Measurements from ENCODE around the gene SLC5A3. TPM values are rescaled to one million over a fixed set of nuclear protein-coding genes. Genes with fewer than 3 reads are reported as not detected.

Gene SLC5A3
- total and polyA plus RNA-seq, 2 experiments from 2014 or later, result 6.2 to 32.7 TPM

DNA sequence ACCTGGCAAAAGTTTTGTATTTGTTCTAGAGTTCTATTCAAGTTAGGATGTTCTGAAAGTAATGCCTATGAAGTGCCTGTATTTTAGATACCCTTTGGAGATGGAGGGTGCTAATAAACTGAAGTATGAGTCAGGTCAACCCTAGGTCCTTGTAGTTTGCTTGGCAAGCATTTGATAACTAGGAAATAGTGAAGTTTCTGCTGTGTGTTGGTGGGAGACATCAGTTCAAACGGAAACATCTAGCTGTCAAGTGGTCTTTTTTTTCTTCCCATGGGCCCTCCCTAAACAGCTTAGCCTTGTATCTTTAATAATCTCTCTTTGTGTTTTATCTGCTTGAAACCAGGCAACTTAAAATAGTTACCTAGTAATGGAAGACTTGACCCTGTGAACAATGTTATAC, 4.5 kb downstream of the SLC5A3 start:
- Histone ChIP-seq H3K4me1 (ENCODE audit: insufficient read depth) (peaks cover 30% of the 10 kb centered on the region), H3K4me2 (no peak overlapping the region), H3K9me2 (ENCODE audit: insufficient read depth) (no peaks in the 10 kb centered on the region), H2AFZ (no peak overlapping the region), H3F3A (replicated peaks; ENCODE audit: low read depth) (no peaks in the 10 kb centered on the region), H3K36me3 (ENCODE audit: insufficient read depth) (no peaks in the 10 kb centered on the region; the same call in 1 of the 2 replicates), H3K79me2 (replicated peaks; ENCODE audit: insufficient read depth) (peaks cover 88% of the 10 kb centered on the region), H3K27ac (ENCODE audit: low read depth) (no peak overlapping the region), H3K27me3 (ENCODE audit: insufficient read depth) (no peaks in the 10 kb centered on the region), H3K4me3 (no peak overlapping the region), H4K20me1 (replicated peaks; ENCODE audit: insufficient read depth) (peaks cover 65% of the 10 kb centered on the region)
- Mint-ChIP-seq H3K9me3 (peaks cover 3% of the 10 kb centered on the region; the same call in 1 of the 3 replicates), H3K36me3 (ENCODE audit: low read depth) (peaks cover 9% of the 10 kb centered on the region; the same call in 2 of the 3 replicates), H3K27ac (no peak overlapping the region), H3K4me3 (no peak overlapping the region), H3K4me1 (peaks cover 51% of the 10 kb centered on the region), H3K27me3 (ENCODE audit: insufficient read depth, low read depth, poor library complexity) (no peaks in the 10 kb centered on the region)
- no peak for ATAC-seq
- no peak for TF ChIP-seq EZH2 (IDR thresholded peaks at IDR 0.05; ENCODE audit: low read depth, unreplicated experiment)
- TF ChIP-seq JUNB (IDR thresholded peaks at IDR 0.05; ENCODE audit: unreplicated experiment), result no peak
- no peak for TF ChIP-seq CREB1 (CRISPR knock-in tag; IDR thresholded peaks at IDR 0.05; ENCODE audit: low read depth)
- TF ChIP-seq, protein P1, sequence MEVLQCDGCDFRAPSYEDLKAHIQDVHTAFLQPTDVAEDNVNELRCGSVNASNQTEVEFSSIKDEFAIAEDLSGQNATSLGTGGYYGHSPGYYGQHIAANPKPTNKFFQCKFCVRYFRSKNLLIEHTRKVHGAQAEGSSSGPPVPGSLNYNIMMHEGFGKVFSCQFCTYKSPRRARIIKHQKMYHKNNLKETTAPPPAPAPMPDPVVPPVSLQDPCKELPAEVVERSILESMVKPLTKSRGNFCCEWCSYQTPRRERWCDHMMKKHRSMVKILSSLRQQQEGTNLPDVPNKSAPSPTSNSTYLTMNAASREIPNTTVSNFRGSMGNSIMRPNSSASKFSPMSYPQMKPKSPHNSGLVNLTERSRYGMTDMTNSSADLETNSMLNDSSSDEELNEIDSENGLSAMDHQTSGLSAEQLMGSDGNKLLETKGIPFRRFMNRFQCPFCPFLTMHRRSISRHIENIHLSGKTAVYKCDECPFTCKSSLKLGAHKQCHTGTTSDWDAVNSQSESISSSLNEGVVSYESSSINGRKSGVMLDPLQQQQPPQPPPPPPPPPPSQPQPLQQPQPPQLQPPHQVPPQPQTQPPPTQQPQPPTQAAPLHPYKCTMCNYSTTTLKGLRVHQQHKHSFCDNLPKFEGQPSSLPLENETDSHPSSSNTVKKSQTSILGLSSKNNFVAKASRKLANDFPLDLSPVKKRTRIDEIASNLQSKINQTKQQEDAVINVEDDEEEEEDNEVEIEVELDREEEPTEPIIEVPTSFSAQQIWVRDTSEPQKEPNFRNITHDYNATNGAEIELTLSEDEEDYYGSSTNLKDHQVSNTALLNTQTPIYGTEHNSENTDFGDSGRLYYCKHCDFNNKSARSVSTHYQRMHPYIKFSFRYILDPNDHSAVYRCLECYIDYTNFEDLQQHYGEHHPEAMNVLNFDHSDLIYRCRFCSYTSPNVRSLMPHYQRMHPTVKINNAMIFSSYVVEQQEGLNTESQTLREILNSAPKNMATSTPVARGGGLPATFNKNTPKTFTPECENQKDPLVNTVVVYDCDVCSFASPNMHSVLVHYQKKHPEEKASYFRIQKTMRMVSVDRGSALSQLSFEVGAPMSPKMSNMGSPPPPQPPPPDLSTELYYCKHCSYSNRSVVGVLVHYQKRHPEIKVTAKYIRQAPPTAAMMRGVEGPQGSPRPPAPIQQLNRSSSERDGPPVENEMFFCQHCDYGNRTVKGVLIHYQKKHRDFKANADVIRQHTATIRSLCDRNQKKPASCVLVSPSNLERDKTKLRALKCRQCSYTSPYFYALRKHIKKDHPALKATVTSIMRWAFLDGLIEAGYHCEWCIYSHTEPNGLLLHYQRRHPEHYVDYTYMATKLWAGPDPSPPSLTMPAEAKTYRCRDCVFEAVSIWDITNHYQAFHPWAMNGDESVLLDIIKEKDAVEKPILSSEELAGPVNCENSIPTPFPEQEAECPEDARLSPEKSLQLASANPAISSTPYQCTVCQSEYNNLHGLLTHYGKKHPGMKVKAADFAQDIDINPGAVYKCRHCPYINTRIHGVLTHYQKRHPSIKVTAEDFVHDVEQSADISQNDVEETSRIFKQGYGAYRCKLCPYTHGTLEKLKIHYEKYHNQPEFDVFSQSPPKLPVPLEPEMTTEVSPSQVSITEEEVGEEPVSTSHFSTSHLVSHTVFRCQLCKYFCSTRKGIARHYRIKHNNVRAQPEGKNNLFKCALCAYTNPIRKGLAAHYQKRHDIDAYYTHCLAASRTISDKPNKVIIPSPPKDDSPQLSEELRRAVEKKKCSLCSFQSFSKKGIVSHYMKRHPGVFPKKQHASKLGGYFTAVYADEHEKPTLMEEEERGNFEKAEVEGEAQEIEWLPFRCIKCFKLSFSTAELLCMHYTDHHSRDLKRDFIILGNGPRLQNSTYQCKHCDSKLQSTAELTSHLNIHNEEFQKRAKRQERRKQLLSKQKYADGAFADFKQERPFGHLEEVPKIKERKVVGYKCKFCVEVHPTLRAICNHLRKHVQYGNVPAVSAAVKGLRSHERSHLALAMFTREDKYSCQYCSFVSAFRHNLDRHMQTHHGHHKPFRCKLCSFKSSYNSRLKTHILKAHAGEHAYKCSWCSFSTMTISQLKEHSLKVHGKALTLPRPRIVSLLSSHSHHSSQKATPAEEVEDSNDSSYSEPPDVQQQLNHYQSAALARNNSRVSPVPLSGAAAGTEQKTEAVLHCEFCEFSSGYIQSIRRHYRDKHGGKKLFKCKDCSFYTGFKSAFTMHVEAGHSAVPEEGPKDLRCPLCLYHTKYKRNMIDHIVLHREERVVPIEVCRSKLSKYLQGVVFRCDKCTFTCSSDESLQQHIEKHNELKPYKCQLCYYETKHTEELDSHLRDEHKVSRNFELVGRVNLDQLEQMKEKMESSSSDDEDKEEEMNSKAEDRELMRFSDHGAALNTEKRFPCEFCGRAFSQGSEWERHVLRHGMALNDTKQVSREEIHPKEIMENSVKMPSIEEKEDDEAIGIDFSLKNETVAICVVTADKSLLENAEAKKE (CRISPR knock-in tag; IDR thresholded peaks at IDR 0.05), result no peak
- TF ChIP-seq, protein P2, sequence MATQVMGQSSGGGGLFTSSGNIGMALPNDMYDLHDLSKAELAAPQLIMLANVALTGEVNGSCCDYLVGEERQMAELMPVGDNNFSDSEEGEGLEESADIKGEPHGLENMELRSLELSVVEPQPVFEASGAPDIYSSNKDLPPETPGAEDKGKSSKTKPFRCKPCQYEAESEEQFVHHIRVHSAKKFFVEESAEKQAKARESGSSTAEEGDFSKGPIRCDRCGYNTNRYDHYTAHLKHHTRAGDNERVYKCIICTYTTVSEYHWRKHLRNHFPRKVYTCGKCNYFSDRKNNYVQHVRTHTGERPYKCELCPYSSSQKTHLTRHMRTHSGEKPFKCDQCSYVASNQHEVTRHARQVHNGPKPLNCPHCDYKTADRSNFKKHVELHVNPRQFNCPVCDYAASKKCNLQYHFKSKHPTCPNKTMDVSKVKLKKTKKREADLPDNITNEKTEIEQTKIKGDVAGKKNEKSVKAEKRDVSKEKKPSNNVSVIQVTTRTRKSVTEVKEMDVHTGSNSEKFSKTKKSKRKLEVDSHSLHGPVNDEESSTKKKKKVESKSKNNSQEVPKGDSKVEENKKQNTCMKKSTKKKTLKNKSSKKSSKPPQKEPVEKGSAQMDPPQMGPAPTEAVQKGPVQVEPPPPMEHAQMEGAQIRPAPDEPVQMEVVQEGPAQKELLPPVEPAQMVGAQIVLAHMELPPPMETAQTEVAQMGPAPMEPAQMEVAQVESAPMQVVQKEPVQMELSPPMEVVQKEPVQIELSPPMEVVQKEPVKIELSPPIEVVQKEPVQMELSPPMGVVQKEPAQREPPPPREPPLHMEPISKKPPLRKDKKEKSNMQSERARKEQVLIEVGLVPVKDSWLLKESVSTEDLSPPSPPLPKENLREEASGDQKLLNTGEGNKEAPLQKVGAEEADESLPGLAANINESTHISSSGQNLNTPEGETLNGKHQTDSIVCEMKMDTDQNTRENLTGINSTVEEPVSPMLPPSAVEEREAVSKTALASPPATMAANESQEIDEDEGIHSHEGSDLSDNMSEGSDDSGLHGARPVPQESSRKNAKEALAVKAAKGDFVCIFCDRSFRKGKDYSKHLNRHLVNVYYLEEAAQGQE (IDR thresholded peaks at IDR 0.05; ENCODE audit: unreplicated experiment), result no peak
- no peak for TF ChIP-seq EZH2phosphoT487 (IDR thresholded peaks at IDR 0.05; ENCODE audit: unreplicated experiment)
- TF ChIP-seq, protein P3, sequence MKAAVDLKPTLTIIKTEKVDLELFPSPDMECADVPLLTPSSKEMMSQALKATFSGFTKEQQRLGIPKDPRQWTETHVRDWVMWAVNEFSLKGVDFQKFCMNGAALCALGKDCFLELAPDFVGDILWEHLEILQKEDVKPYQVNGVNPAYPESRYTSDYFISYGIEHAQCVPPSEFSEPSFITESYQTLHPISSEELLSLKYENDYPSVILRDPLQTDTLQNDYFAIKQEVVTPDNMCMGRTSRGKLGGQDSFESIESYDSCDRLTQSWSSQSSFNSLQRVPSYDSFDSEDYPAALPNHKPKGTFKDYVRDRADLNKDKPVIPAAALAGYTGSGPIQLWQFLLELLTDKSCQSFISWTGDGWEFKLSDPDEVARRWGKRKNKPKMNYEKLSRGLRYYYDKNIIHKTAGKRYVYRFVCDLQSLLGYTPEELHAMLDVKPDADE (IDR thresholded peaks at IDR 0.05), result no peak
- no peak for TF ChIP-seq ZNF114 (CRISPR knock-in tag; IDR thresholded peaks at IDR 0.05)
- no peak for DNase-seq (ENCODE audit: low spot score)

Data from GM23338 (cell line).